Measurements from ENCODE around the gene TRAPPC3L.

TRAPPC3L gene

GRCh38 chr6:116461331-116461931 is 84.1 kb downstream of the TRAPPC3L start, which contains the start of gene CALHM6:
Gene CALHM6 (plus strand): TSS chr6:116461375. CDS start chr6:116461930, 555 bp downstream.
- H4K20me1 ChIP-seq (ENCODE audit: insufficient read depth, low read length): no peaks in the 10 kb centered on the region
- H3K79me2 ChIP-seq (ENCODE audit: insufficient read depth, low read length): no peaks in the 10 kb centered on the region
- ATAC-seq (ENCODE audit: insufficient read depth, low read depth) (no peak; the same call in 2 of the 3 replicates), DNase-seq (no peak)
- no peaks in the 10 kb centered on the region for H3K36me3 ChIP-seq (ENCODE audit: insufficient read depth, low read length)
- peak within 1 kb of the TSS; percentile 67 for H3K27ac ChIP-seq (ENCODE audit: low read length)
- peaks cover 35% of the 10 kb centered on the region for H3K4me1 ChIP-seq (ENCODE audit: insufficient read depth, low read length)
- H3K9me3 ChIP-seq (ENCODE audit: insufficient read depth, low read length, severe bottlenecking): no peaks in the 10 kb centered on the region
- peak within 1 kb of the TSS; percentile 6 to 61; a peak in 3 of 4 replicates for H3K4me3 ChIP-seq (ENCODE audit: low read depth in 1 of 2, low read length in 2 of 2)
- H3K4me2 ChIP-seq (ENCODE audit: insufficient read depth, low read length): peak within 1 kb of the TSS; percentile 69
- peak within 1 kb of the TSS; percentile 71 for H2AFZ ChIP-seq (ENCODE audit: low read depth, low read length)
- no peaks in the 10 kb centered on the region for H3K27me3 ChIP-seq (ENCODE audit: insufficient read depth, low read length, poor library complexity)
- TF ChIP-seq CTCF (IDR thresholded peaks at IDR 0.05; ENCODE audit: borderline replicate concordance, extremely low read depth, low read length, poor library complexity, severe bottlenecking) (no peak), EZH2 (IDR thresholded peaks at IDR 0.05; ENCODE audit: borderline replicate concordance, low read depth, low read length, severe bottlenecking) (no peak)
- H3K9ac ChIP-seq (ENCODE audit: low read depth, low read length): peak within 1 kb of the TSS; percentile 63

- no peaks in the 10 kb centered on the region for H3K36me3 ChIP-seq (ENCODE audit: insufficient read depth, low read length)
- no peak overlapping the region for H3K9ac ChIP-seq (ENCODE audit: low read depth, low read length)
- no peaks in the 10 kb centered on the region for H3K79me2 ChIP-seq (ENCODE audit: insufficient read depth, low read length)
- TF ChIP-seq CTCF (IDR thresholded peaks at IDR 0.05; ENCODE audit: borderline replicate concordance, extremely low read depth, low read length, poor library complexity, severe bottlenecking): no peak
- no peak overlapping the region for H2AFZ ChIP-seq (ENCODE audit: low read depth, low read length)
- ATAC-seq (ENCODE audit: insufficient read depth, low read depth): no peak
- H3K4me1 ChIP-seq (ENCODE audit: insufficient read depth, low read length): peaks cover 38% of the 10 kb centered on the region
- H3K27me3 ChIP-seq (ENCODE audit: insufficient read depth, low read length, poor library complexity): no peaks in the 10 kb centered on the region
- no peaks in the 10 kb centered on the region for H3K9me3 ChIP-seq (ENCODE audit: insufficient read depth, low read length, severe bottlenecking)
- H4K20me1 ChIP-seq (ENCODE audit: insufficient read depth, low read length): no peaks in the 10 kb centered on the region
- H3K4me3 ChIP-seq (ENCODE audit: low read depth in 1 of 2, low read length in 2 of 2): no peak overlapping the region
- no peak for DNase-seq
- no peak overlapping the region for H3K27ac ChIP-seq (ENCODE audit: low read length)
- H3K4me2 ChIP-seq (ENCODE audit: insufficient read depth, low read length): no peak overlapping the region
These were observed 85.6 kb downstream of the TRAPPC3L start for GRCh38 chr6:116459927-116460326.

DNA sequence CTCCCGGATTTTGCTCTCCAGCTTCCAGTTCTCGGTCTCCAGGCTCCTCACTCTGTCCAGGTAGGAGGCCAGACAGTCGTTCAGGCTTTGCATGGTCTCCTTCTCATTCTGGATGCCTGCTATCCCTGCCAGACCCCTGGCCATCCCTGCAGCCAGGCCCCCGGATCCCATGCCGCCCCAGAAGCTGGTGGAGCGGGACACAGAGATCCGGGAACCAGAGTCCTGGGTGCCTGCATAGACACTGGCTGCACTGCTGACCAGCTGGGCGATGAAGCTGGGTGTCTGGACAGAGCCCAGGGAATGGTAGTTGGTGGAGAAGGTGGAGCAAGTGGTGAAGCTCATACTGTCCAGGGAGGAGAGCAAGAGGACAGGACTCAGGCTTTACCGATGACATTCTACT is 87.2 kb downstream of the TRAPPC3L start:
- no peak overlapping the region for H3K4me2 ChIP-seq (ENCODE audit: insufficient read depth, low read length)
- H2AFZ ChIP-seq (ENCODE audit: low read depth, low read length): no peak overlapping the region
- H3K27ac ChIP-seq (ENCODE audit: low read length): no peak overlapping the region
- no peaks in the 10 kb centered on the region for H3K36me3 ChIP-seq (ENCODE audit: insufficient read depth, low read length)
- no peak overlapping the region for H3K9ac ChIP-seq (ENCODE audit: low read depth, low read length)
- H4K20me1 ChIP-seq (ENCODE audit: insufficient read depth, low read length): no peaks in the 10 kb centered on the region
- DNase-seq (no peak), ATAC-seq (ENCODE audit: insufficient read depth, low read depth) (no peak)
- H3K79me2 ChIP-seq (ENCODE audit: insufficient read depth, low read length): no peaks in the 10 kb centered on the region
- TF ChIP-seq EZH2 (IDR thresholded peaks at IDR 0.05; ENCODE audit: borderline replicate concordance, low read depth, low read length, severe bottlenecking): no peak
- TF ChIP-seq CTCF (IDR thresholded peaks at IDR 0.05; ENCODE audit: borderline replicate concordance, extremely low read depth, low read length, poor library complexity, severe bottlenecking): no peak
- no peak overlapping the region for H3K4me3 ChIP-seq (ENCODE audit: low read depth in 1 of 2, low read length in 2 of 2)
- H3K27me3 ChIP-seq (ENCODE audit: insufficient read depth, low read length, poor library complexity): no peaks in the 10 kb centered on the region
- H3K9me3 ChIP-seq (ENCODE audit: insufficient read depth, low read length, severe bottlenecking): no peaks in the 10 kb centered on the region
- H3K4me1 ChIP-seq (ENCODE audit: insufficient read depth, low read length): peaks cover 35% of the 10 kb centered on the region
